HTERT RPE-1 (cell line): ENCODE data around the gene C1orf141.
"Not testable (repeated sequence)": the region's sequence is repeated elsewhere in the genome, so short reads cannot be mapped to it uniquely, and the experiment has no call there.

ENCODE experiments used
- in situ Hi-C: fragments of 300-500 bp; cut with MboI; formaldehyde crosslinking; loops from 4 replicates; pipeline ENCODE4 v1.14.3; 2020; ENCODE audit warnings: low sequenced_read_pairs

Gene C1orf141

GRCh38 chr1:67143966-67144365, 9.2 kb upstream of the C1orf141 start:
- in situ Hi-C loops = no loop called here

DNA sequence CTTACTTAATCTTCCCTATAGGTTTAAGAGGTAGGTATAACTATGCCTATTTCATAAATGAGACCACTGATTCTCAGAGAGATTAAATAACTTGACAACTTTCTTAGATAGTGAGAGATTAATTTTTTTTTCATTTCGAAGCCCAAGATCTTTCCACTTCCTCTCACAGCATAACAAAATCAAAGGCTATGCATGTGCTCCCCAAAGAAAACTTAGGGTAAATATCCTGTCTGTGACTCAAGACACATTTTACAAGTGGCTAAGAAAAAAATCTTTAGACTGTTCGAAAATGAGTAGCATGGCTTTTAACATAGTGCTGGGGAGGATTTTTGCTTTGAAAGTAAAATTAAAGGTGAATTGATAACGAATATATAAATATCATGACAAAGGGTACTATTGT, 8.2 kb upstream of the C1orf141 start:
- in situ Hi-C loops = no loop called here

DNA sequence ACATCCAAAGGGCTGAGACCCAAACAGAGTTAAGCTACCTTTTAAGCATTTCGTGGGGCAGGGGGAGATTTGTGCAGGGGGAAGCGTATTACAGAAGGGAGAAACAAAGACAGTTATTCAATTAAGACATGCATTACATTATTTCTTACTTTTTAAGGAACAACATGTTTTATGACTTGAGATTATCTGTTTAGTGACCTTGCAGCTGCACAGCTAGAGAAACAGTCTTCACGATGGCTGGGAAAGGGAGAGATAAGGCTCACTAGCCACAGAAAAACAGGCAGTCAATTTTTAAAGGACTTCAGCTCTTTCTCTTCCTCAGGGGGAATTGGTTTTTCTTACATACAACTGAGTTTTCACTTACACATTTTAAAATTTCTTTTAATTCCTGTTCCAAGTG, 7.1 kb upstream of the C1orf141 start:
- in situ Hi-C loops = not testable (repeated sequence)

- in situ Hi-C loops = no loop called here
These were observed 5.7 kb upstream of the C1orf141 start for GRCh38 chr1:67140460-67140859.

DNA sequence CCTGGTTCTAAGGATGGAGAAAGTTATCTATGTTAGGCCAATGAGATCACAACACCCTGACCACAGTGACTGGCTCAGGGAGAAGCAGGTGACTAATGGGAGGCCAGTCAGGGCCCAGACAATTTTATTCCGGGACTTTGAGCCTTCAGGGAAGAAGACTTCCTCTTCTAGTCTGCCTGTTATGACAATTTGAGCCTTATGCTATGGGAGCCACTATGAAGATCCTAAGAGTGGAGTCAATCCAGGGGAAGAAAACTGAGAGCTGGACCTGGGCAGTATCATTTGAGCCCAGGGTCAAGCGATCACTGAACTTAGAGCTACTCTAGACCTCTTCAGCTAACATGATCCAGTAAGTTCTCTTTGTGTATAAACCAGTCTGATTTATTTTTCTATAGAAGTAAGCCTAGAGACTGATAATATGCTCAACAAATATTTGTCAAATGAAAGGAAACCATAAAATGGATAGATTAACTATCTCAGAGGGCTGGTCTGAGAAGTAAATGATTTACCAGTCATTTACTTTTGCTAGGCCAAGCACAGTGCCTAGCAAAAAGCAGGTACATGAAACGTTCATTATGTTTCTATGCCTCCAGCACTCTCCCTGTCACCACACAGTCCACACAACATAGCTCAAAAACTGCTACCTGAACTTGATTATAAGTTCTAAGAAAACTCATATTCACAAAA, 4.2 kb upstream of the C1orf141 start:
- in situ Hi-C loops = no loop called here

DNA sequence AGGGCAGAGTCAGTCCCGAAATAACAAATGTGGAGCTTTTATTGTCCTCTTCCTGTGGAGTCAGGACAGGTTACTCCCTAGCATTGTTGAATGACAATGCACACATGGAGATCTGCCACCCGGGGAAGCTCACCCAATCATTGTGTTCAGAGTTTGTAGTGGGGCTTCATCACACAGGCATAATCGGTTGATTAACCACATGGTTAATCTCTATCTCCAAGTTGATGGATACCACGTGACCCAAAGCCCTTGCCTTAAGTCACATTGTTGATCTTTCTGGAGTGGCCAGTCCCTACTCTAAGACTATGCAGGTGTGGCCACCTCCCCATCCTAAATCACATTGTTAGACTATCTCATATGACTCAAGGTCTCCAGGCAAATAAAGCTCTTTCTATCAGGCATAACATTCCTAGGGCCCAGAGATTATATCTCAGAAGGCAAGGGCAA, 2.6 kb upstream of the C1orf141 start:
- in situ Hi-C loops = no loop called here

DNA sequence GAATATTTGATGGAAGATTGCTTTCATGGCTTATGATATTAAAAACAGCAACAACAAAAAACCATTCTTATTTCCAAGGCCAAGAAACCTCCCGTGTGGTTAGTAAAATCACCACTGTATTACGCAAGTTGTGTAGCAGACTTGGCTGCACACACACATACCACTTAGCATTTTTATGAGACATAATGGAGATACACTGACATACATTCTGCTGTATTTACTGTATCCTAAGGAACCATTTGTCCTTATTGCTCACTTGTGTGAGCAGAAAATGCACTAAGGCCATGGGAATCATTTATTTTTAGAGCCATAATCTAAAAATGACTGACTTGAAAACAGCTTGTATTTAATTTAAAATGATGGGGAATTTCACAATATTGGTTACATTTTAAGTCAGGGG, 584 bp upstream of the C1orf141 start:
- in situ Hi-C loops = no loop called here

DNA sequence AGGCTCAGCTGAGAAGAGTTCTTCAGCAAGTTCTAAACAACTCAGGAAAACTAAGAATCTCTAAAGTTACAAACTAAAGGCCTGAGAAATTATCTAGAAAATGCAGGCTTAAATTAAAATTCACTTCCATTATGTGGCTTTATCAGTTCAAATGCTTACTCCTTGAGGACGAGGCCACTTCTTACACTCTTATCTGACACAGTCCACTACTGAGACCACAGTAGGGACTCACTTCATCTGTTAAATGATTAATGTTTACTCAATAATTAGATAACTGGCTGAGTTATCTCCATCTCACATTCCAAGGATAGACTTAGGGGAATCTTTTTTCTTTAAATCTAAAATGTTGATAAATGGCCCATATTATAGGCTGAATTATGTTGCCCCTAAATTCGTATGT, 1.6 kb downstream of the C1orf141 start:
- in situ Hi-C loops = no loop called here

DNA sequence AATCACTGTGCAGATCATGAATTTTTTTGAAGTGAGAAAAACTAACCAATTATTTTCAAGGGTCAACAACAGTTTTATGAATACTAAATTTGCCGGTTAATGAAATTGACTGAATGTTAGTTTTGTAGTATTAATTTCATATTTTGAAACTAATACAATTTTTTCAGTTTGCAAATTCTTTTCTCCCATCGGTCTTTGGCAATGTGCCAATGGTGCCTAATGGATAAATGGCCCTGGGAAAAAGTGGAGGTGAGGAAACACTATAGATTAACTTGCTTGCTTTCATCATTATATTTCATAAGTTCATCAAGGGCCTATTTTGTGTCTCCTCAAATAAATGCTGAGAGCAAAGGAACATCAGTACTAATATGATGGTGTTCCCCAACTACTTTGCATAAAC, 4.1 kb downstream of the C1orf141 start:
- in situ Hi-C loops = no loop called here

- in situ Hi-C loops = no loop called here
These were observed 7.8 kb downstream of the C1orf141 start for GRCh38 chr1:67126974-67127373.

GRCh38 chr1:67126111-67126746, 8.5 kb downstream of the C1orf141 start:
- in situ Hi-C loops = no loop called here

GRCh38 chr1:67124455-67124854, 10.3 kb downstream of the C1orf141 start:
- in situ Hi-C loops = no loop called here

DNA sequence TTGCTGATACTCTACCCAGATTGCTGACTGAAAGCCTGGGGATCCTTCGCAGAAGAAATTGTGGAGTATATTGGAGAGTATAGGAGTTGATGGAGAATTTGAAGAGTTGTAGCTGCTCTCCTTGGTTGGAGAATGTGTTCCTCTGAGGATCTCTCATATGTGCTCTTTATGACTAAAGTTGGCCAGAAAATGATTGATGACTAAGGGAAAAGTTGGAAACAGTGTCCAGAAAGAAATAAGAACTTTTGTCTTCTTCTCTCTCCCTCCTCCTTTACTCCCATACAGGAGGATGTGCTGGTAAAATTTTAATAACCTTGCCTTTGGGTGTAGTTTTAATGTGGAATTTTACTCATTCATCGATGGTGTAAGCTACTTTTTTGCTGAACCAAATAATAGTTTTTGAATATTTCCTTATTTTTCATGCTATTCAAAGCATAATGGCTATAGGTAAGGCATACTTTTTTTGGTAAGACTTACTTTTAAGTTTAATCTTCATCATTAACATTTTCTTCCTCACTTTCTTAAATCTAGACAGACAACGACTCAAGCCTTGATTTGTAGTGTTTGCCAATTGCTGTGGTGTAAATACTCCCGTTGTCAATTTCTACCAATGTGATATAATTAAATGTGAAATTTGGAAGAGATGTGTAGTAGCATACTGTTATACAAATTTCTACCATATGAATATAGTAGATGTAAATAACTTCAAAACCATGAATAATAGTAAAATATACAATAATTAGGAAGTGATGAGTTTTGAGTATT, 13.7 kb downstream of the C1orf141 start:
- in situ Hi-C loops = no loop called here

GRCh38 chr1:67118646-67119045, 16.1 kb downstream of the C1orf141 start:
- in situ Hi-C loops = no loop called here

DNA sequence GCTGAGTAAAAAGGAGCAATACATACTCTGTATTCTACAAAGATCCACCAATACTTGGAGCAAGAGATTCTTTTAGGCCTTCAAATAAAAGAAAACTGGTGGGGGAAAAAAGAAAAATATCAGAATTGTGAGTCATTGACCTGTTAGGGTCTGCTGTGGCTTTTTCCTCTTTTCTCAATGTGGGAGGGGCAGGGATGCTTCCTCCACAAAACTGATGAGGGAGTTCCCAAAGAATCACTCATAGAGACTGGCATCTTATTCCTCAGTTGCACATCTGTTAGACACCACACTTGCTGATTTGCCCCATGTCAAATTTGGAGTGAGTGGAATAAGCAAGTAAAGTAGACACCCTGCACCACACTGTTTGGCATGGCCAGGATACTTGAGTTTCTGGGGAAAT, 16.6 kb downstream of the C1orf141 start:
- in situ Hi-C loops = no loop called here

DNA sequence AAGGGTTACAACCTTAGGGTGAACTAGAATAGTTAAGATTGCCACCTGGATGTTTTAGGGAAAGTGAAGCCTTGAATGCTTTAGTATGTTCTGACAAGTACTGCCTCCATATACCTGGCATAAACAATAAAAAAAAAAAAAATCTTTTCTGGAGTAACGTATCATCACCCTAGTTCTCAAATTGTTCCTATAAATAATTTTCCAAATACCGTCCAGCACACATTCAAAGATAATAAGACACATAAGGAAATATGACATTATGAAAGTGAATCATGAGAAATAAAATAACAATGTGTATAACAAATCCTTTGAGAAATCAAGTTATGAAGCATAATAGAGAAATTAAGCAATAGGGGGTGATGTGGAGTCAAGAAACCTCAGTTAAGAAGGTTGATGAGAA, 20.6 kb downstream of the C1orf141 start:
- in situ Hi-C loops = no loop called here

GRCh38 chr1:67110352-67110751, 24.4 kb downstream of the C1orf141 start:
- in situ Hi-C loops = no loop called here

DNA sequence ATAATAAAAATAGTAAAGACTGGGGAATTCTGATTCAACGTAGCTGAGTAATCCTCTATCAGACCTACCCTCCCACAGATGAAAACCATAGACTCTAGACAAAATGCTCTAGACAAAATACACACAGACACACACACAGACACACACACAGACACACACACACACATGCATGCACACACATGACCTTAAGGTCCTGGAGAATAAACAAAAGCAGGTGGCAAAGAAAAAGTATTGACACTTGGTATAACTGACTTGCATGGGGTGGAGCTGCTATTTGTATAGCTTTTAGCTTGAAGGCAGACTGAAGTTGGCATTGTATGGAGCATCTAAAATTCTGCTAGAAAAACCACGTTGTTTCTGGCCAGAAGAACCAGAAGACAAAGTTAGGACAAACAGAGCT, 29.3 kb downstream of the C1orf141 start:
- in situ Hi-C loops = no loop called here

- in situ Hi-C loops = no loop called here
These were observed 31.2 kb downstream of the C1orf141 start for GRCh38 chr1:67103548-67103947.

- in situ Hi-C loops = no loop called here
These were observed 33.9 kb downstream of the C1orf141 start for GRCh38 chr1:67100833-67101232.

- in situ Hi-C loops = no loop called here
These were observed 37.5 kb downstream of the C1orf141 start for GRCh38 chr1:67097305-67097704.

- in situ Hi-C loops = no loop called here
These were observed 40.6 kb downstream of the C1orf141 start for GRCh38 chr1:67094191-67094590.
